GM19351 (cell line): ENCODE results near the gene PRKCZ.

Experiments used
- ATAC-seq: cut with Tn5 transposase; IDR thresholded peaks from one replicate; pipeline ENCODE4 v1.9.1; 2021; ENCODE audit warnings: mild to moderate bottlenecking, moderate library complexity; ENCODE audit not compliant: unreplicated experiment

PRKCZ gene

DNA sequence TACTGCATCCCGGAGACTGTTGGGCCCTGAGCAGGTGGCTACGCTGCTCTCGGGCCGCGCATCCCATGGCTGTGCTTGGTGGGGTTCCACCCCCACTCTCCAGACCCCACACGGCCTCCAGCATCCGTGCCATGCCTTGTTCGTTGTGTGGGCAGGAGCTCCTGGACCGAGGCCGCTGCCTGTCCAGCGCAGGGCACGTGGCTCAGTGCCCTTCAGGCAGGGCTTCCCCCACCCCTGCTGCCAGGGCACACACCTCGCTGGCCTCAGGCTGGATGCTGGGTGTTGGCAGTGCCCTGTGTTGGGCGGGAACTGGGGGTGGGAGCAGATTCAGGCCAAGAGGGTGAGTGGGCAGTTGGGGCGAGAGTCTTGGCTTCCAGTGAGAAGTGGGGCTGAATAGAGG is 9.9 kb downstream of the PRKCZ start:
- ATAC-seq = no peak

- ATAC-seq = no peak
Observed at GRCh38 chr1:2060535-2060934, 10.3 kb downstream of the PRKCZ start.

- ATAC-seq = no peak
Observed at GRCh38 chr1:2061065-2061778, 11.0 kb downstream of the PRKCZ start.

- no peak for ATAC-seq
Observed at GRCh38 chr1:2065699-2066098, 15.5 kb downstream of the PRKCZ start.

GRCh38 chr1:2067393-2067792 is 17.2 kb downstream of the PRKCZ start:
- no peak for ATAC-seq

- no peak for ATAC-seq
Observed at GRCh38 chr1:2067981-2068380, 17.8 kb downstream of the PRKCZ start.

DNA sequence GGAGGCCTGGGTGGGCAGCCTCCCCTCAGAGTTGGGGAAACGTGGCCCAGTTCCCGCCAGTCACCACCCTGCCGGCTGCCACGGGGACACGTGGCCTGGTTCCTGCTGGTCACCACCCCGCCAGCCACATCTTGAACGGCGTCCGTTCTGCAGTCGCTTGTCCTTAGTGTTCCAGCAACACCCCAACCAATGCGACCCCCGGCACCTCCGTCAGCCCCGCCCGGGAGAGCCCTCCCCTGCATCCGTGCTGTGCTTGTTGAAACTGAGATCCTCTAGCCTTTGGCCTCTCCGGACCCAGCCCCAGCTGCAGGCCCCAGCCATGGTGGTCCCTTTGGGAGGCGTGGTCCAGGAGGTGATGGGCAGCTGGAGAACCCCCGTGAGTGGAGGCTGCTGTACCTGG is 18.7 kb downstream of the PRKCZ start:
- no peak for ATAC-seq

DNA sequence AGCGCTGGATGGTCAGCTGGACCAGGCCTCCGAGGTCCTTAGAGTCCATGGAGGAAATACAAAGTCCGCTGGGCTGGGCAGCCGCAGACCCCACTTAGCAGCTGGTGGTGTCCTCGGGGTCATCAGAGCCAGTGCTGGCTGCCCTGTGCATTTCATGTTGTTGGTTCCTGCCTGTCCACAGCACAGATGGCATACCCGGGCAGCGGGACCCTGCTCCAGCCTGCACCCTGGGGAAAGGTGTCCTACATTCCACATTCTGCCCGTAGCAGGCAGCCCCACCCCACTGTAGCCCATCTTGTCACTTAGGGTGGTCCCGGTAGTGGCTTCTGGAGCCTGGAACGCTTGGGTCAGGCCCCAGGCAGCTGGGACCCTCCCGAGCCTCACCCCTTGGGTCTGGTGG is 19.8 kb downstream of the PRKCZ start:
- no peak for ATAC-seq

DNA sequence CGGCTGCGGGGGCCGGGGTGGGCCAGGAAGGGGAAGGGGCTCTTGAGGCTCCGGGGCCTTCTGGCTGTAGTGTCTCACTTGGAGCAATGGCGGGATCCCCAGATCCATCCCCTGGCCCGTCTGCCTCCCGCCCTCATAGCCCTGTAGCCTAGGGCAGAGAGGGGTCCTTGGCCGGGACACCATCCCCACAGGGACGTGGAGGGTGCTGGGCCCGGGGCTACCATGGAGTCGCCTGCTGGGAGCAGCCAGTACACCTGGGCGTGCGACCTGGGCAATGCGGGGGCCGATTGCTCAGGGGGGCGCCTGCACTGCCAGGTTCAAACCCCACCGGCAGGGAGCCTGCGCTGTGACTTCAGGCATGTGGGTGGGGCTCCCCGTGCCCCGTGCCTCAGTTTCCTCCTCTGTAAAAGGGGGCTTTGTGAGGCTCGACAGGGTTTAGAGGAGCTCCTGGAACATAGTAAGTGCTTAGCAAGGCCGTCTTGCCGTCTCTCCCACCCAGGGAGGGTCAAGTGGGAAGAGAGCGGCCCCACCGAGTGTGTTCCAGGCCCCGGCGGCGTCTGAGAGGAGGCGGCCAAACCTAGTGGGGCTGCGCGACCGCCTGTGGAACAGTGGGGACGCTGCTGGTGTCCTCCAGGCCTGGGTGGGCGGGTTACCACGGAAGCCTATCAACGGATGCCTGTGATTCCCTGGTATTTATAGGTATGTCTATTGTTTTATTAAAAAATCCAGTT is 20.8 kb downstream of the PRKCZ start:
- no peak for ATAC-seq

DNA sequence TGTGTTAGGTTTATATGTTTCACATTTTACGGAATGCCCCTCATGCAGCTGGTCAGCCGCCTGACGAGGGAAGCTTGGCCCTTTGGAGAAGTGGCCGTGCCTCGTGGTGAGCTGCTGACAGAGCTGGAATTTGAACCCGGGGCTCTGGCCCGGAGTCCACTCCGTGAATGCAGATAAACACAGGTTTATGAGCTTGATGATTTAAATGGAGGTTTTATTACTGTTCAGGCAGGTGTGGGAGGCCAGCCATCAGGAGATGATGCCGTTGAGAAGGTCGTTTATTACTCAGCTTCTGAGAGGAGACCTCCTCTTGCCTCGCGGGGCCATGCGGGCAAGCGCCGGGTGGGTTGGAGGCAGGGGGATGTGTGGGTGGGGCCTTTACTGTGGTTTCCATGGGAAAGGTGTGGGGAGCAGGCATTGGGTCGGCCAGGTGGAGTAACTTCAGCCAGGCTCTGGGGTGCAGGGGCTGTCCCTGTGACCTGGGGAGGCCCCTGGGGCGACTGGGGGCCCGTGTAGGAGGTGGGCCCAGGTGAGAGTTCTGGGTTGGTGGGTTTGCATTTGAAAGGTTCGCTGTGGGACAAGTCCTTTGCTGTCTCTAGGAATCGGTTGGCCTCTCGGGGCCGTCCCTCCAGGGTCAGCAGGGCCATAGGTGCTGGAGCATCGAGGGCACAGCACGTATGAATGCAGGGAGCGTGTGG is 22.0 kb downstream of the PRKCZ start:
- no peak for ATAC-seq

DNA sequence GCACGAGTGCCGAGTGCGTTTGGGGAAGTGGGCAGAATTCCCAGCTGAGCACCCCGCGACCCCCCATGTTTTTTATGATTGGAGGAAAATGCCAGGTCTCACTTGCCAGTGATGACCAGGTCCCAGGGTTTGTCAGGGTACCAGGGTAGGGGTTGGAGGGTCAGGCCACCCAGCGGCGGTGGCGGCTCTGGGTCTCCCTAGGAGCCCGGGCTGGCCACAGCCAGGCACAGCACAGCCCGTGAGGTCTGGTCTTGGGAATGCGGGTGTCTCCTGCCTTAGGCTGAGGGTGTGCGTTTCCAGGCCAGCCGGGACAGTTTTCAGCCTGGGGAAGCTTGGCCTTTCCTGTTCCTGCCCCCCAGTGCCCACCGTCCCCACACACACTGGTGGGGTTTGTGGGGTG is 22.7 kb downstream of the PRKCZ start:
- ATAC-seq = no peak

GRCh38 chr1:2073382-2074230 is 23.4 kb downstream of the PRKCZ start:
- no peak for ATAC-seq

DNA sequence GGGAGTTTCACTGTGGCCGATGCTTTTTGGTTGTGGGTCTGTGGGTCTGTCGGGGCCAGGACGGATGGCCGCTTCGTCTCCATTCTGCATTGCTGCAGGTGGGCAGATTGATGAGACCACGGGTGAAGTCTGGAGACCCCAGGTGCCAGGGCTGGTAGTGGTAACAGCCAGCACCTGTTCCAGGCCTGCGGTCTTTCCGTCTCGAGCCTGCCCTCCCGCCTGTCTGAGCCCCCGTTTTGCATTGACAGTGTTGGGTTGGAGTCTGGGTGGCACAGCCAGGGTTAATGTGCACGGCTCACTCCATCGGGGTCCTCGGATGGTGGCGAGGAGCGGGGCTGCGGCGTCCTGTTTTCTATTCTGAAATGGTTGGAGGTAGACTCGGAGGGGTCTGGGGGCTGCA is 24.2 kb downstream of the PRKCZ start:
- ATAC-seq = no peak

GRCh38 chr1:2074944-2075740 is 24.9 kb downstream of the PRKCZ start:
- ATAC-seq = no peak

DNA sequence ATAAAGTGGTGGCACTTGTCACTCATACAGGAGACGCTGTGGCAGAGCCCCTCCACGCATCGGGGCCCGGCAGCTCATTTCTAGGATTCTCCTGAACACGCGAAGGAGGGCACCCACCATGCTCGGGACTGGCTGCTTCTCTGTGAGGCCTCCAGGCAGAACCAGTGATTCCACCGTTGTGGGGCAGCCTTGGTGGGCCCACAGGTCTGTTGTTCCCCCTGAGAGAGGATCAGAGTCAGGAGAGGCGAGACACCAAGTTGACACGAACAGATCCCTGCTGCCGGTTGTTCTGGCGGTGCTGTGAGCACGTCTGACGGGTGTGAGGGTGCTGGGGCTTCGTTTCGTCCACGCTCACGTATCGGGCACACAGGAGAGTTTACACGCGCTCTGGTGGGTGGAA is 26.6 kb downstream of the PRKCZ start:
- ATAC-seq = no peak

DNA sequence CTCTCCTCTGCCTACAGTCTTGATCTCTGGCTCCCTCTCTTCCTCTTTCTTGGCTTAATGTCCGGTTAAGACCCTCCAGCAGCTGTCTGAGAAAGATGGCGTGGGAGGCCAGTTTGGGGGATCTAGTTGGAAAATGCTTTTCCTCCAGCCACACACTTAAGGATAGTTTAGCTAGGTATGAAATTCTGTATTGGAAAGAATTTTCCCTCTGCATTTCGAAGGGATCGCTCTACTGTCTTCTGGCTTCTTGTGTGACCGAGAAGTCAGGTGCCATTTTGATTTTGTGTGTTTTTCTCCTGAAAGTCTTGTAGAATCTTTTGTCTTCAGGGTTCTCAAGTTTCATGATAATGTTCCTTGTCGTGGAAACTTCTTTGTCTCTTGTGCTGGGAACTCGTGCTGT is 28.0 kb downstream of the PRKCZ start:
- ATAC-seq = no peak

DNA sequence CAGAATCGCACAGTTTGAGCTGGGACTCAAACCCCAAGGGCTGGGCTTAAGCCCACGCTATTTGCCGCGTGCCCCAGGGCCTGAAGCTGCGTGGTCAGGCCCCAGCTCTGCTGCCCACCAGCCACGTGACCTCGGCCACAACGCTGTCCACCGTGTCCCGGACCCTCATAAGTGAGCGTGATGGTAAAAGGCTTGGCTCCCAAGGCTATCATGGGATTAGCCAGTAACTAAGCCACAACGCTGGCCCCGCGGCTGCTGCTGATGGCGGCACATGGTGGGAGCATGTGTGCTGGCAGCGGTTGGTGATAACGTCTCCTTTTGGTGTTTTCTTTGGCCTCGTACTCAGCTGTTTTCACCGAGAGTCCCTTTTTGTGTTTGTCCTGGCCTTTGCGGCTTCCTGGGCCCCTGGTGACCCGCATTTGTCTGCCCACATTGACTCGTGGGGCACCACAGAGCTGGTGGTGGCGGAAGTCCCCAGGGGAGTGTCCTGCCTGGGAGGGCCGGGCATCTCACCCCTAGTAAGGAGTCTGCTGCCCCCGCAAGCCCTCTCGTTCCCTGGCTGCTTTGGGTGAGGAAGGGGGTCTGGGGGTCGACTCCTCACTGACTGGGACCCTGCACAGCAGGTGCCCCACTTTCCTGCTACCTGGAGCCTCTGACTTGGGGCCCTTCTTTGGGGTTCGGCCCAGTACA is 29.3 kb downstream of the PRKCZ start:
- ATAC-seq = no peak

GRCh38 chr1:2080140-2080539 is 29.9 kb downstream of the PRKCZ start:
- ATAC-seq = no peak

- ATAC-seq = no peak
Observed at GRCh38 chr1:2080884-2081283, 30.7 kb downstream of the PRKCZ start.
